HEK293 (cell line): Measurements from ENCODE around the gene ZNF345.

Experiments used
- BCL11A ChIP-seq: fragments of 450-650 bp; formaldehyde crosslinking; IDR thresholded peaks from 2 replicates; pipeline ENCODE4 v1.5.1; 2016; ENCODE audit warnings: low read depth, missing biosample characterization, missing genetic modification characterization
- EGR2 ChIP-seq: fragments of 450-650 bp; formaldehyde crosslinking; IDR thresholded peaks from 2 replicates; pipeline ENCODE4 v1.5.1; 2016; ENCODE audit warnings: low read depth, missing biosample characterization, missing genetic modification characterization
- FEZF1 ChIP-seq: fragments of 450-650 bp; formaldehyde crosslinking; IDR thresholded peaks from 2 replicates; pipeline ENCODE4 v1.5.1; 2016; ENCODE audit warnings: missing biosample characterization, missing genetic modification characterization
- GLI2 ChIP-seq: fragments of 450-650 bp; formaldehyde crosslinking; IDR thresholded peaks from 2 replicates; pipeline ENCODE4; 2017; ENCODE audit warnings: missing biosample characterization, missing genetic modification characterization, low read depth, borderline replicate concordance
- KLF16 ChIP-seq: fragments of 450-650 bp; formaldehyde crosslinking; IDR thresholded peaks from 2 replicates; pipeline ENCODE4 v1.5.1; 2017; ENCODE audit warnings: missing biosample characterization, missing genetic modification characterization
- SP7 ChIP-seq: fragments of 450-650 bp; formaldehyde crosslinking; IDR thresholded peaks from 2 replicates; pipeline ENCODE4 v1.5.1; 2016; ENCODE audit warnings: missing biosample characterization, missing genetic modification characterization
- TRIM28 ChIP-seq: IDR thresholded peaks from 2 replicates; pipeline ENCODE4 v1.6.1; 2011; ENCODE audit warnings: low read length, control low read depth, borderline replicate concordance
- ZFP41 ChIP-seq: fragments of 450-650 bp; formaldehyde crosslinking; IDR thresholded peaks from 2 replicates; pipeline ENCODE4 v1.5.1; 2016; ENCODE audit warnings: missing biosample characterization, missing genetic modification characterization, borderline replicate concordance
- ZNF132 ChIP-seq: fragments of 450-650 bp; formaldehyde crosslinking; IDR thresholded peaks from 2 replicates; pipeline ENCODE4 v1.5.1; 2017; ENCODE audit warnings: missing biosample characterization, missing genetic modification characterization, borderline replicate concordance
- ZNF155 ChIP-seq: fragments of 450-650 bp; formaldehyde crosslinking; IDR thresholded peaks from 2 replicates; pipeline ENCODE4 v1.5.1; 2016; ENCODE audit warnings: missing biosample characterization, missing genetic modification characterization
- ZNF174 ChIP-seq: fragments of 450-650 bp; formaldehyde crosslinking; IDR thresholded peaks from 2 replicates; pipeline ENCODE4 v1.5.0; 2017; ENCODE audit warnings: missing biosample characterization, mild to moderate bottlenecking, missing genetic modification characterization
- ZNF211 ChIP-seq: fragments of 450-650 bp; formaldehyde crosslinking; IDR thresholded peaks from 2 replicates; pipeline ENCODE4 v1.5.1; 2016; ENCODE audit warnings: low read depth, missing biosample characterization, missing genetic modification characterization
- ZNF24 ChIP-seq: fragments of 450-650 bp; formaldehyde crosslinking; IDR thresholded peaks from 2 replicates; pipeline ENCODE4 v1.5.1; 2016; ENCODE audit warnings: missing biosample characterization, missing genetic modification characterization
- ZNF311 ChIP-seq: fragments of 450-650 bp; formaldehyde crosslinking; IDR thresholded peaks from 2 replicates; pipeline ENCODE4 v1.5.1; 2017; ENCODE audit warnings: missing biosample characterization, missing genetic modification characterization, borderline replicate concordance
- ZNF350 ChIP-seq: fragments of 450-650 bp; formaldehyde crosslinking; IDR thresholded peaks from 2 replicates; pipeline ENCODE4 v1.5.0; 2017; ENCODE audit warnings: missing biosample characterization, mild to moderate bottlenecking, missing genetic modification characterization
- ZNF404 ChIP-seq: fragments of 450-650 bp; formaldehyde crosslinking; IDR thresholded peaks from 2 replicates; pipeline ENCODE4 v1.5.1; 2017; ENCODE audit warnings: missing biosample characterization, missing genetic modification characterization
- ZNF529 ChIP-seq: fragments of 450-650 bp; formaldehyde crosslinking; IDR thresholded peaks from 2 replicates; pipeline ENCODE4 v1.5.1; 2017; ENCODE audit warnings: missing genetic modification characterization, missing biosample characterization; ENCODE audit not compliant: insufficient replicate concordance
- ZSCAN30 ChIP-seq: fragments of 450-650 bp; IDR thresholded peaks from 2 replicates; pipeline ENCODE4 v1.5.1; 2018; ENCODE audit warnings: missing biosample characterization, mild to moderate bottlenecking, missing genetic modification characterization, moderate library complexity
- TF ChIP-seq, protein P1 (sequence below): fragments of 450-650 bp; formaldehyde crosslinking; IDR thresholded peaks from 2 replicates; pipeline ENCODE4 v1.5.1; 2016; ENCODE audit warnings: missing biosample characterization, missing genetic modification characterization, borderline replicate concordance
- TF ChIP-seq, protein P2 (sequence below): fragments of 450-650 bp; formaldehyde crosslinking; IDR thresholded peaks from 2 replicates; pipeline ENCODE4 v1.5.1; 2016; ENCODE audit warnings: missing biosample characterization, missing genetic modification characterization
- TF ChIP-seq, protein P3 (sequence below): sonication (generic); formaldehyde crosslinking; IDR thresholded peaks from 2 replicates; pipeline ENCODE4 v1.8.1; 2022; ENCODE audit warnings: mild to moderate bottlenecking, moderate library complexity, missing genetic modification reagents
- TF ChIP-seq, protein P4 (sequence below): fragments of 450-650 bp; formaldehyde crosslinking; IDR thresholded peaks from 2 replicates; pipeline ENCODE4 v1.5.1; 2017; ENCODE audit warnings: missing biosample characterization, mild to moderate bottlenecking, missing genetic modification characterization, moderate library complexity
- TF ChIP-seq, protein P5 (sequence below): fragments of 450-650 bp; formaldehyde crosslinking; IDR thresholded peaks from 2 replicates; pipeline ENCODE4 v1.5.1; 2016; ENCODE audit warnings: missing biosample characterization, missing genetic modification characterization
- TF ChIP-seq, protein P6 (sequence below): fragments of 450-650 bp; formaldehyde crosslinking; IDR thresholded peaks from 2 replicates; pipeline ENCODE4 v1.5.1; 2016; ENCODE audit warnings: missing biosample characterization, missing genetic modification characterization

The ZNF345 gene

DNA sequence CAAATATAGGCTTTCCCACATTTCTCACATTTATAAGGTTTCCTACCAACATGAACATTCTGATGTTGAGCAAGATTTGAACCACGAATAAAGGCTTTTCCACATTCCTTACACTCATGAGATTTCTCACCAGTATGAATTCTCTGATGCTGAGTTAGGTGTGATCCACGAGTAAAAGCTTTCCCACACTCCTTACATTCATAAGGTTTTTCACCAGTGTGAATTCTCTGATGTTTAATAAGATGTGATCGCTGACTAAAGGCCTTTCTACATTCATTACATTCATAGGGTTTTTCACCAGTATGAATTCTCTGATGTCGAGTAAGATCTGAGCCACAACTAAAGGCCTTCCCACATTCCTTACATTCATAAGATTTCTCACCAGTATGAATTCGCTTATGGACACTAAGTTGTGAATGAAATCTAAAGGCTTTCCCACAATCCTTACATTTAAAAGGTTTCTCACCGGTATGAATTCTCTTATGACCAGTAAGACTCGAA lies 31.5 kb upstream of the ZNF345 start (continued):
- TF ChIP-seq, protein P1, sequence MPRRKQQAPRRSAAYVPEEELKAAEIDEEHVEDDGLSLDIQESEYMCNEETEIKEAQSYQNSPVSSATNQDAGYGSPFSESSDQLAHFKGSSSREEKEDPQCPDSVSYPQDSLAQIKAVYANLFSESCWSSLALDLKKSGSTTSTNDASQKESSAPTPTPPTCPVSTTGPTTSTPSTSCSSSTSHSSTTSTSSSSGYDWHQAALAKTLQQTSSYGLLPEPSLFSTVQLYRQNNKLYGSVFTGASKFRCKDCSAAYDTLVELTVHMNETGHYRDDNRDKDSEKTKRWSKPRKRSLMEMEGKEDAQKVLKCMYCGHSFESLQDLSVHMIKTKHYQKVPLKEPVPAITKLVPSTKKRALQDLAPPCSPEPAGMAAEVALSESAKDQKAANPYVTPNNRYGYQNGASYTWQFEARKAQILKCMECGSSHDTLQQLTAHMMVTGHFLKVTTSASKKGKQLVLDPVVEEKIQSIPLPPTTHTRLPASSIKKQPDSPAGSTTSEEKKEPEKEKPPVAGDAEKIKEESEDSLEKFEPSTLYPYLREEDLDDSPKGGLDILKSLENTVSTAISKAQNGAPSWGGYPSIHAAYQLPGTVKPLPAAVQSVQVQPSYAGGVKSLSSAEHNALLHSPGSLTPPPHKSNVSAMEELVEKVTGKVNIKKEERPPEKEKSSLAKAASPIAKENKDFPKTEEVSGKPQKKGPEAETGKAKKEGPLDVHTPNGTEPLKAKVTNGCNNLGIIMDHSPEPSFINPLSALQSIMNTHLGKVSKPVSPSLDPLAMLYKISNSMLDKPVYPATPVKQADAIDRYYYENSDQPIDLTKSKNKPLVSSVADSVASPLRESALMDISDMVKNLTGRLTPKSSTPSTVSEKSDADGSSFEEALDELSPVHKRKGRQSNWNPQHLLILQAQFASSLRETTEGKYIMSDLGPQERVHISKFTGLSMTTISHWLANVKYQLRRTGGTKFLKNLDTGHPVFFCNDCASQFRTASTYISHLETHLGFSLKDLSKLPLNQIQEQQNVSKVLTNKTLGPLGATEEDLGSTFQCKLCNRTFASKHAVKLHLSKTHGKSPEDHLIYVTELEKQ: no peak
- TF ChIP-seq ZNF311 (tag by site-specific recombination) (0 out of 2 replicates have a peak, but pooled peaks have one; percentile 49), ZNF529 (no peak), ZNF132 (tag by site-specific recombination) (no peak), SP7 (0 out of 2 replicates have a peak, but pooled peaks have one; percentile 20), ZNF24 (tag by site-specific recombination) (no peak), ZSCAN30 (tag by site-specific recombination) (no peak), ZNF174 (tag by site-specific recombination) (peak; percentile 87), TRIM28 (peak; percentile 100), EGR2 (tag by site-specific recombination) (no peak), ZNF211 (tag by site-specific recombination) (no peak), ZNF155 (no peak), FEZF1 (tag by site-specific recombination) (no peak), BCL11A (tag by site-specific recombination) (no peak), GLI2 (tag by site-specific recombination) (no peak), ZNF350 (tag by site-specific recombination) (0 out of 2 replicates have a peak, but pooled peaks have one; percentile 14), KLF16 (tag by site-specific recombination) (no peak), ZNF404 (no peak), ZFP41 (tag by site-specific recombination) (no peak)
- TF ChIP-seq, protein P2, sequence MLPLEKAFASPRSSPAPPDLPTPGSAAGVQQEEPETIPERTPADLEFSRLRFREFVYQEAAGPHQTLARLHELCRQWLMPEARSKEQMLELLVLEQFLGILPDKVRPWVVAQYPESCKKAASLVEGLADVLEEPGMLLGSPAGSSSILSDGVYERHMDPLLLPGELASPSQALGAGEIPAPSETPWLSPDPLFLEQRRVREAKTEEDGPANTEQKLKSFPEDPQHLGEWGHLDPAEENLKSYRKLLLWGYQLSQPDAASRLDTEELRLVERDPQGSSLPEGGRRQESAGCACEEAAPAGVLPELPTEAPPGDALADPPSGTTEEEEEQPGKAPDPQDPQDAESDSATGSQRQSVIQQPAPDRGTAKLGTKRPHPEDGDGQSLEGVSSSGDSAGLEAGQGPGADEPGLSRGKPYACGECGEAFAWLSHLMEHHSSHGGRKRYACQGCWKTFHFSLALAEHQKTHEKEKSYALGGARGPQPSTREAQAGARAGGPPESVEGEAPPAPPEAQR (tag by site-specific recombination): no peak
- TF ChIP-seq, protein P3, sequence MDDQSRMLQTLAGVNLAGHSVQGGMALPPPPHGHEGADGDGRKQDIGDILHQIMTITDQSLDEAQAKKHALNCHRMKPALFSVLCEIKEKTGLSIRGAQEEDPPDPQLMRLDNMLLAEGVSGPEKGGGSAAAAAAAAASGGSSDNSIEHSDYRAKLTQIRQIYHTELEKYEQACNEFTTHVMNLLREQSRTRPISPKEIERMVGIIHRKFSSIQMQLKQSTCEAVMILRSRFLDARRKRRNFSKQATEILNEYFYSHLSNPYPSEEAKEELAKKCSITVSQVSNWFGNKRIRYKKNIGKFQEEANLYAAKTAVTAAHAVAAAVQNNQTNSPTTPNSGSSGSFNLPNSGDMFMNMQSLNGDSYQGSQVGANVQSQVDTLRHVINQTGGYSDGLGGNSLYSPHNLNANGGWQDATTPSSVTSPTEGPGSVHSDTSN (CRISPR knock-in tag): no peak
- TF ChIP-seq, protein P4, sequence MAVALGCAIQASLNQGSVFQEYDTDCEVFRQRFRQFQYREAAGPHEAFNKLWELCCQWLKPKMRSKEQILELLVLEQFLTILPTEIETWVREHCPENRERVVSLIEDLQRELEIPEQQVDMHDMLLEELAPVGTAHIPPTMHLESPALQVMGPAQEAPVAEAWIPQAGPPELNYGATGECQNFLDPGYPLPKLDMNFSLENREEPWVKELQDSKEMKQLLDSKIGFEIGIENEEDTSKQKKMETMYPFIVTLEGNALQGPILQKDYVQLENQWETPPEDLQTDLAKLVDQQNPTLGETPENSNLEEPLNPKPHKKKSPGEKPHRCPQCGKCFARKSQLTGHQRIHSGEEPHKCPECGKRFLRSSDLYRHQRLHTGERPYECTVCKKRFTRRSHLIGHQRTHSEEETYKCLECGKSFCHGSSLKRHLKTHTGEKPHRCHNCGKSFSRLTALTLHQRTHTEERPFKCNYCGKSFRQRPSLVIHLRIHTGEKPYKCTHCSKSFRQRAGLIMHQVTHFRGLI (tag by site-specific recombination): no peak
- TF ChIP-seq, protein P5, sequence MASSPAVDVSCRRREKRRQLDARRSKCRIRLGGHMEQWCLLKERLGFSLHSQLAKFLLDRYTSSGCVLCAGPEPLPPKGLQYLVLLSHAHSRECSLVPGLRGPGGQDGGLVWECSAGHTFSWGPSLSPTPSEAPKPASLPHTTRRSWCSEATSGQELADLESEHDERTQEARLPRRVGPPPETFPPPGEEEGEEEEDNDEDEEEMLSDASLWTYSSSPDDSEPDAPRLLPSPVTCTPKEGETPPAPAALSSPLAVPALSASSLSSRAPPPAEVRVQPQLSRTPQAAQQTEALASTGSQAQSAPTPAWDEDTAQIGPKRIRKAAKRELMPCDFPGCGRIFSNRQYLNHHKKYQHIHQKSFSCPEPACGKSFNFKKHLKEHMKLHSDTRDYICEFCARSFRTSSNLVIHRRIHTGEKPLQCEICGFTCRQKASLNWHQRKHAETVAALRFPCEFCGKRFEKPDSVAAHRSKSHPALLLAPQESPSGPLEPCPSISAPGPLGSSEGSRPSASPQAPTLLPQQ (tag by site-specific recombination): no peak
- TF ChIP-seq, protein P6, sequence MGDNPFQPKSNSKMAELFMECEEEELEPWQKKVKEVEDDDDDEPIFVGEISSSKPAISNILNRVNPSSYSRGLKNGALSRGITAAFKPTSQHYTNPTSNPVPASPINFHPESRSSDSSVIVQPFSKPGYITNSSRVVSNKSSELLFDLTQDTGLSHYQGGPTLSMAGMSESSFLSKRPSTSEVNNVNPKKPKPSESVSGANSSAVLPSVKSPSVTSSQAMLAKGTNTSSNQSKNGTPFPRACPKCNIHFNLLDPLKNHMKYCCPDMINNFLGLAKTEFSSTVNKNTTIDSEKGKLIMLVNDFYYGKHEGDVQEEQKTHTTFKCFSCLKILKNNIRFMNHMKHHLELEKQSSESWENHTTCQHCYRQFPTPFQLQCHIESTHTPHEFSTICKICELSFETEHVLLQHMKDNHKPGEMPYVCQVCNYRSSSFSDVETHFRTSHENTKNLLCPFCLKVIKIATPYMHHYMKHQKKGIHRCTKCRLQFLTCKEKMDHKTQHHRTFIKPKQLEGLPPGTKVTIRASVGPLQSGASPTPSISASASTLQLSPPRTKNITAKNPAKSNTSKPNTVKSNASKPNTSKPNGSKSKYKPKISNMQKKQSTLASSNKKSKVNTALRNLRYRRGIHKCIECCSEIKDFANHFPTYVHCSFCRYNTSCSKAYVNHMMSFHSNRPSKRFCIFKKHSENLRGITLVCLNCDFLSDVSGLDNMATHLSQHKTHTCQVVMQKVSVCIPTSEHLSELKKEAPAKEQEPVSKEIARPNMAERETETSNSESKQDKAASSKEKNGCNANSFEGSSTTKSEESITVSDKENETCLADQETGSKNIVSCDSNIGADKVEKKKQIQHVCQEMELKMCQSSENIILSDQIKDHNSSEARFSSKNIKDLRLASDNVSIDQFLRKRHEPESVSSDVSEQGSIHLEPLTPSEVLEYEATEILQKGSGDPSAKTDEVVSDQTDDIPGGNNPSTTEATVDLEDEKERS (tag by site-specific recombination): peak; percentile 76; the same call in 1 of the 2 replicates
